Lower lobe of right lung (tissue), 2 donors: ENCODE results near the gene MRPS26. TPM values are rescaled to one million over a fixed set of nuclear protein-coding genes. Genes with fewer than 3 reads are reported as not detected.
"Not testable (repeated sequence)": the region's sequence is repeated elsewhere in the genome, so short reads cannot be mapped to it uniquely, and the experiment has no call there.

Experiments used
- ATAC-seq, 2 donors: fragments of 200-7000 bp; cut with Tn5 transposase; one replicate each; pipeline ENCODE4 v1.9.1; 2020 to 2022; ENCODE audit warnings: mild to moderate bottlenecking in 2 of 2, moderate library complexity in 2 of 2
- DNase-seq: peaks from one replicate; pipeline ENCODE4 v3.0.0-alpha.2; 2020
- H3K27ac ChIP-seq: fragments of 200-600 bp; one replicate; pipeline ENCODE4 v1.8.0; 2022
- H3K27me3 ChIP-seq: fragments of 200-600 bp; one replicate; pipeline ENCODE4 v1.8.0; 2022; ENCODE audit warnings: low read depth
- H3K36me3 ChIP-seq: fragments of 200-600 bp; one replicate; pipeline ENCODE4 v1.8.0; 2022; ENCODE audit warnings: mild to moderate bottlenecking
- H3K4me1 ChIP-seq: fragments of 200-600 bp; one replicate; pipeline ENCODE4 v1.8.0; 2022
- H3K4me3 ChIP-seq: fragments of 200-600 bp; one replicate; pipeline ENCODE4 v1.8.0; 2022; ENCODE audit warnings: mild to moderate bottlenecking
- H3K9me3 ChIP-seq: fragments of 200-600 bp; one replicate; pipeline ENCODE4 v1.8.0; 2022
- intact Hi-C: fragments of 100-400 bp; cut with DNase I; formaldehyde crosslinking; loops from one replicate; pipeline ENCODE4 v1.11.0; 2022
- total RNA-seq: library from RNA; stranded (reverse); fragmentation: NEBNext Ultra II Directional; extraction: Animal tissue kit (Norgen Biotek cat#: 25700); gene quantifications from one replicate; pipeline ENCODE4 v1.2.1, GENCODE V29; 2021
- TF ChIP-seq, protein P1 (sequence below): fragments of 200-600 bp; IDR thresholded peaks from one replicate; pipeline ENCODE4 v1.8.0; 2022; ENCODE audit warnings: antibody characterized with exemption, mild to moderate bottlenecking
- donor health status: DM: no; HTN: yes; CAD: no; lungs with severe emphysema.

The MRPS26 gene
- total RNA-seq, 1 donor from 2014 or later, result 31.0 TPM

- no peaks in the 10 kb centered on the region for H3K4me1 ChIP-seq
- TF ChIP-seq, protein P1, sequence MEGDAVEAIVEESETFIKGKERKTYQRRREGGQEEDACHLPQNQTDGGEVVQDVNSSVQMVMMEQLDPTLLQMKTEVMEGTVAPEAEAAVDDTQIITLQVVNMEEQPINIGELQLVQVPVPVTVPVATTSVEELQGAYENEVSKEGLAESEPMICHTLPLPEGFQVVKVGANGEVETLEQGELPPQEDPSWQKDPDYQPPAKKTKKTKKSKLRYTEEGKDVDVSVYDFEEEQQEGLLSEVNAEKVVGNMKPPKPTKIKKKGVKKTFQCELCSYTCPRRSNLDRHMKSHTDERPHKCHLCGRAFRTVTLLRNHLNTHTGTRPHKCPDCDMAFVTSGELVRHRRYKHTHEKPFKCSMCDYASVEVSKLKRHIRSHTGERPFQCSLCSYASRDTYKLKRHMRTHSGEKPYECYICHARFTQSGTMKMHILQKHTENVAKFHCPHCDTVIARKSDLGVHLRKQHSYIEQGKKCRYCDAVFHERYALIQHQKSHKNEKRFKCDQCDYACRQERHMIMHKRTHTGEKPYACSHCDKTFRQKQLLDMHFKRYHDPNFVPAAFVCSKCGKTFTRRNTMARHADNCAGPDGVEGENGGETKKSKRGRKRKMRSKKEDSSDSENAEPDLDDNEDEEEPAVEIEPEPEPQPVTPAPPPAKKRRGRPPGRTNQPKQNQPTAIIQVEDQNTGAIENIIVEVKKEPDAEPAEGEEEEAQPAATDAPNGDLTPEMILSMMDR, result no peak
- no peaks in the 10 kb centered on the region for H3K27me3 ChIP-seq
- no peak overlapping the region for H3K4me3 ChIP-seq
- intact Hi-C loops, result no loop called here
- H3K9me3 ChIP-seq, result no peaks in the 10 kb centered on the region
- H3K27ac ChIP-seq, result no peak overlapping the region
- no peak for DNase-seq
- ATAC-seq, result no peak
- H3K36me3 ChIP-seq, result peaks cover 70% of the 10 kb centered on the region
These were observed 24.1 kb upstream of the MRPS26 start for GRCh38 chr20:3021777-3022176.

- H3K36me3 ChIP-seq, result peaks cover 70% of the 10 kb centered on the region
- ATAC-seq, result peak in 1 of 2 donors; percentile 13
- intact Hi-C loops, H3K4me3 ChIP-seq, H3K27me3 ChIP-seq, DNase-seq, H3K27ac ChIP-seq, H3K9me3 ChIP-seq, H3K4me1 ChIP-seq: not testable (repeated sequence)
These were observed 23.0 kb upstream of the MRPS26 start for GRCh38 chr20:3022559-3023490.

DNA sequence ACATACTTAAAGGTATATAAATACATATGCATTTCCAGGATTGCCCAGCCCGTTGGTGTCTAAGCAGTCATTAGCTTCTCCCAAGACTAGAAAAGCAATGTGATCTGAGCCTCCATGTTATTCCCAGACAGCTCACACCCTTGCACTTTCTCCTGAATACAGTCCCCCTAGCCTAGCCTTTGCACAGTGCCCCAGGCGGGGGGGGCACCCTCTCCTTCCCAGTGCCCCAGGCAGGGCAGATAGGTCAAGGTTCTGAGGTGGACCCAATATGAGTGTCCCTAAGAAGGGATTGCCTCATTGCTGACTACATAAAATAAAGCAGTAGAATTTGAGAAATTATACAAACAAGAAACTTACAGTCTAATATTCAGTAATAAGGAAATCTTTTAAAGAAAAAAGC is 17.9 kb upstream of the MRPS26 start:
- ATAC-seq (no peak), DNase-seq (no peak)
- H3K36me3 ChIP-seq, result peaks cover 87% of the 10 kb centered on the region
- no peaks in the 10 kb centered on the region for H3K9me3 ChIP-seq
- TF ChIP-seq, protein P1, result no peak
- no peak overlapping the region for H3K4me3 ChIP-seq
- intact Hi-C loops, result no loop called here
- no peaks in the 10 kb centered on the region for H3K4me1 ChIP-seq
- no peaks in the 10 kb centered on the region for H3K27me3 ChIP-seq
- no peak overlapping the region for H3K27ac ChIP-seq

DNA sequence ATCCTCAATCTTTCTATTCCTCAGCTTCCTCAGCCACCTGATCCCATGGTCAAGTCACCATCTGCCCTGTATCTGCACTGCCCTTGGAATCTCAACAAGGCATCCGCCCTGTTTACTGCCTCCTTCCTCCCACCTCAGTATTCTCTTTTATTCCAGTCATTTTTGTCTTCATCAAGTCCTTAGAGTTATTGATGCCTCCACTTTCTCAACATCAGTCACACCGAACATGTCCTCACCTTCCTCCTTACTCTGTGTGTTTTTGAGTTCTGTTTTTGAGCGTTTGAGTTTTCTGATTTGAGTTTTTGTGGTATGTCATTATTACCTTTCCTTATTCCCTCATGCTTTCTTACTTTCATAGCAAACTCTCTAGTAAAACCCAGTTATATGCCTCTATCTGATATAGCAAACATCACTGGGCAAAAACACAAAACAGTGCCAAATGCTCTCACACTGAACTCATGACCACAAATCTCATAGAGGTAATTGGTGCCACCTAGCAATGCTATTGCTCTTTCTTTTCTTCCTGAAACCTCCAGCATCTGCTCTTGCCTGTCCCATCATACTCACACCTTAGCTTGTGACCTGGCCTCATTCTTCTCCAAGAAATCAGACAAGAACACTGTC is 14.2 kb upstream of the MRPS26 start:
- Histone ChIP-seq H3K9me3 (no peaks in the 10 kb centered on the region), H3K4me3 (no peak overlapping the region), H3K27ac (no peak overlapping the region), H3K4me1 (no peaks in the 10 kb centered on the region), H3K36me3 (peaks cover 75% of the 10 kb centered on the region), H3K27me3 (no peaks in the 10 kb centered on the region)
- intact Hi-C loops, result no loop called here
- TF ChIP-seq, protein P1, result no peak
- DNase-seq (no peak), ATAC-seq (no peak)

- intact Hi-C loops, result no loop called here
- no peaks in the 10 kb centered on the region for H3K27me3 ChIP-seq
- H3K4me3 ChIP-seq, result no peak overlapping the region
- H3K4me1 ChIP-seq, result no peaks in the 10 kb centered on the region
- no peak overlapping the region for H3K27ac ChIP-seq
- no peaks in the 10 kb centered on the region for H3K9me3 ChIP-seq
- DNase-seq (no peak), ATAC-seq (no peak)
- H3K36me3 ChIP-seq, result peaks cover 75% of the 10 kb centered on the region
- TF ChIP-seq, protein P1, result no peak
These were observed 13.2 kb upstream of the MRPS26 start for GRCh38 chr20:3032624-3033023.

GRCh38 chr20:3037654-3038053 is 8.2 kb upstream of the MRPS26 start:
- no peaks in the 10 kb centered on the region for H3K27me3 ChIP-seq
- DNase-seq (no peak), ATAC-seq (no peak)
- H3K4me3 ChIP-seq, result no peak overlapping the region
- TF ChIP-seq, protein P1, result no peak
- intact Hi-C loops, result no loop called here
- H3K36me3 ChIP-seq, result peaks cover 63% of the 10 kb centered on the region
- H3K9me3 ChIP-seq, result no peaks in the 10 kb centered on the region
- peaks cover 5% of the 10 kb centered on the region for H3K4me1 ChIP-seq
- no peak overlapping the region for H3K27ac ChIP-seq
